ENCODE measurements around the gene CYP2C18.
"Not testable (repeated sequence)": the region's sequence is repeated elsewhere in the genome, so short reads cannot be mapped to it uniquely, and the experiment has no call there.

The CYP2C18 gene

DNA sequence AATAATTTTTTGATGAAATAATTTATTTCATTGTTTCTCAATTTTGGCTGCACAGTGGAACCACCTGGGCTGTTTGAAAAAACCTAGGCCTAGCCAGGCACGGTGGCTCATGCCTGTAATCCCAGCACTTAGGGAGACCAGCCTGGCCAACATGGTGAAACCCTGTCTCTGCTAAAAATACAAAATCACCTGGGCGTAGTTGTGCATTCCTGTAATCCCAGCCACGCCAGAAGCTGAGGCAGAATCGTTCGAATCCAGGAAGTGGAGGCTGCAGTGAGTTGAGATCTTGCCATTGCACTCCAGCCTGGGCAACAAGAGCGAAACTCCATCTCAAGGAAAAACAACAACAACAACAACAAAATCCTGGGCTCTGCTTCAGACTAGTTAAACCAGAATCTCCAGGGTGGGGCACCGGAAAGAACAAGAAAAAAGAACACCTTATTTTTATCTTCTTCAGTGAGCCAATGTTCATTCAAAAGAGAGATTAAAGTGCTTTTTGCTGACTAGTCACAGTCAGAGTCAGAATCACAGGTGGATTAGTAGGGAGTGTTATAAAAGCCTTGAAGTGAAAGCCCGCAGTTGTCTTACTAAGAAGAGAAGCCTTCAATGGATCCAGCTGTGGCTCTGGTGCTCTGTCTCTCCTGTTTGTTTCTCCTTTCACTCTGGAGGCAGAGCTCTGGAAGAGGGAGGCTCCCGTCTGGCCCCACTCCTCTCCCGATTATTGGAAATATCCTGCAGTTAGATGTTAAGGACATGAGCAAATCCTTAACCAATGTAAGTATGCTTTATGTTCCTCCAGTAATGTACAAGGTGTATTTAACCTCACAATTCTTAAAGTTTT lies at the start of gene CYP2C18:
CYP2C18 (plus strand) TSS at position 516 of the 841 bp plus-strand sequence; CDS start at position 607, 91 bp downstream.
- DNase-seq (ENCODE audit: low spot score) = no peak

DNA sequence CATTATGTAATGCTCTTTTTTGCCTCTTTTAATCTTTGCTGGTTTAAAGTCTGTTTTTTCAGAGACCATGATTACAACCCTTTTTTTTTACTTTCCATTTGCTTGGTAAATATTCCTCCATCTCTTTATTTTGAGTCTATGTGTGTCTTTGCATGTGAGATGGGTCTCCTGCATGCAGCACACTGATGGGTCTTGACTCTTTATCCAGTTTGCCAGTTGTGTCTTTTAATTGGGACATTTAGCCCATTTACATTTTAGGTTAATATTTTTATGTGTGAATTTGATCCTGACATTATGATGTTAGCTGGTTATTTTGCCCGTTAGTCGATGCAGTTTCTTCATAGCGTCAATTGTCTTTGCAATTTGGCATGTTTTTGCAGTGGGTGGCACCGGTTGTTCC lies 45.4 kb upstream of the CYP2C18 start:
- not testable (repeated sequence) for DNase-seq (ENCODE audit: low spot score)

DNA sequence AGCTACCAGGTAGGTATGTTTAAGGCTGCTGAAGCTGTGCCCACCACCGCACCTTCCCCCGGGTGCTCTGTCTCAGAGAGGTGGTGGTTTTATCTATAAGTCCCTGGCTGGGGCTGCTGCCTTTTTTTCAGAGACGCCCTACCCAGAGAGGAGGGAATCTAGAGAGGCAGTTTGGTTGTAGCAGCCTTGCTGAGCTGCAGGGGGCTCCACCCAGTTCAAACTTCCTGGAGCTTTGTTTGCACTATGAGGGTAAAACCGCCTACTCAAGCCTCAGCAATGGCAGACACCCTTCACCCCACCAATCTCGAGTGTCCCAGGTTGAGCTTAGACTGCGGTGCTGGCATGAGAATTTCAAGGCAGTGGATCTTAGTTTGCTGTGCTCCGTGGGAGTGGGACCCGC lies 43.6 kb upstream of the CYP2C18 start:
- no peak for DNase-seq (ENCODE audit: low spot score)

DNA sequence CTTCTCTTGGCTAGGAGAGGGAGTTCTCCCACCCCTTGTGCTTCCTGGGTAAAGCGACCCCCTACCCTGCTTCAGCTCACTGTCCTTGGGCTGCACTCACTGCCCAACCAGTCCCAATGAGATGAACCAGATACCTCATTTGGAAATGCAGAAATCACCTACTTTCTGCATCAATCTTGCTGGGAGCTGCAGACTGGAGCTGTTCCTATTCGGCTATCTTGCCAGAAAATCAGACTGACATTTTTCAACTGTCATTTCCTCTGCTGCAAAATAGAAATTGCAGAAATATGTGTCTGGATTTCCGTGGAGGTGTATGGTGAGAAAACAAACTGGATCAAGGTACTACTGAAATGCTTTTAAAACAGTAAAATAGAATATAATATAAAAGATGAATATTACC lies 43.0 kb upstream of the CYP2C18 start:
- no peak for DNase-seq (ENCODE audit: low spot score)

DNA sequence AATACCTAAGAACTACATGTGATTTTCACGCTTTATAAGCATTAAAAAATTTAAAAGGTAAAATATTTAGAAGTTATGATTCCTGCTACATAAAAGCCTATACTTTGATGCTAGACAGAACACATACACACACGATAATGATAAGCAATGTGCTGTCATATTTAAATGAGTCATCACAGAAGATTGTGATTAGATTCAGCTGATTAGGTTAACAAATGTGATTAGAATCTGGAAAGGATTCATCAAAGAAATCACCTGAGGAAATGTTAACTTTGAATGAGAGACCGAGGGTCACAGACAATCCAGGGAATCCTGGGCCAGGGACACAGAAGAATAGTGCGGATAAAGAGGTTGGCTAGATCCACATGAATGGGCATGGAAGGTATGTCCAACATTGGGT lies 42.0 kb upstream of the CYP2C18 start:
- no peak for DNase-seq (ENCODE audit: low spot score)

DNA sequence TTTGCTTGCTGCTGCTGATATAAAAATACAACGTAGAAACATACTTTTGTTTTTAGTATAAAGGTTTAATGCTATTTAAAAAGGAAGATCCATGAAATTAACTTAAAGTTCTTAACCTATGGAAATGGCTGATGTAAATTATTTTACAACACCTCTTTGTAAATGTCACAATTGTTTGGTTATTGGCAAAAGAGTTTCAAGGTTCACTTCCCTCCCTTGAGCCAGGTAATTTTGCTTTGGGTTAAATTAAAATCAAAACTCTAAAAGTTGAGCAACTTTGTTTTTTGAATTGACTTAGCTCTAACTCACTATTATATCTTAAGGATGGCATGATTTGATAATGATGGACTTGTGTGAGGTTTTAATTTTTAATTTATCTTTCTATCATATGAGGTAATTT lies 39.2 kb upstream of the CYP2C18 start:
- no peak for DNase-seq (ENCODE audit: low spot score)

DNA sequence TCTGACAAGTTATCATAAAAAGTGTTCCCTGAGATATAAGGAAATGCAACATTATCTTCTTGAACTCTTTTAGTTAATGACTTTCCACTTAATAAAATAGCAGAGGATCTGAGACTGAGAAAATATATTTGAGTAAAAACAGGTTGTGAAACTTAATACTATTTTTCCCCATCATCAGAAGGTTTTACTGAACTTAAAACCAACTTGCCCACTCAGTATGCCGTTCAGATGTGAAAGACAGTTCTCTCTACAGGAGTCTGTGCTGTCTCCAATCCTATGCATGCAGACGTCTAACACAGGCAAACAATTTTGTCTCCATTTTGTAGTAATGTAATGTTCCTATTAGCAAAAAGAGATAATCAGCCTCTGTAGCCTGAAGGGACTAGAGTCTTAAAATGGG lies 38.2 kb upstream of the CYP2C18 start:
- no peak for DNase-seq (ENCODE audit: low spot score)

DNA sequence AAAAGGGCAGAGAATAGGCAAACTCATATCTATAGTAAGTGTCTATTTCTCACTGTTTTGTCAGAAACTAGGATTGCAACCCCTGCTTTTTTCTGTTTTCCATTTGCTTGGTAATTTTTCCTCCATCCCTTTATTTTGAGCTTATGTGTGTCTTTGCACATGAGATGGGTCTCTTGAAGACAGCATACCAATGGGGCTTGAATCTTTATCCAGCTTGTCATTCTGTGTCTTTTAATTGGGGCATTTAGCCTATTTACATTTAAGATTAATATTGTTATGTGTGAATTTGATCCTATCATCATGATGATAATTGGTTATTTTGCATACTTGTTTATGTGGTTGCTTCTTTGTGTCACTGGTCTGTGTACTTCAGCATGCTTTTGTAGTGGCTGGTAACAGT lies 28.3 kb upstream of the CYP2C18 start:
- DNase-seq (ENCODE audit: low spot score) = not testable (repeated sequence)

DNA sequence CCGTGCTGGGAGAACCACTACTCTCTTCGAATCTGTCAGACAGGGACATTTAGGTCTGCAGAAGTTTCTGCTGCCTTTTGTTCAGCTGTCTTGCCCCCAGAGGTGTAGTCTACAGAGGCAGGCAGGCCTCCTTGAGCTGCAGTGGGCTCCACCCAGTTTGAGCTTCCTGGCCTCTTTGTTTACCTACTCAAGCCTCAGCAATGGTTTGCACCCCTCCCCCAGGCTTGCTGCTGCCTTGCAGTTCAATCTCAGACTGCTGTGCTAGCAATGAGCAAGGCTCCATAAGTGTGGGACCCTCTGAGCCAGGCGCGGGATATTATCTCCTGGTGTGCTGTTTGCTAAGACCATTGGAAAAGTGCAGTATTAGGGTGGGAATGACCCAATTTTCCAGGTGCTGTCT lies 20.5 kb upstream of the CYP2C18 start:
- DNase-seq (ENCODE audit: low spot score) = not testable (repeated sequence)

DNA sequence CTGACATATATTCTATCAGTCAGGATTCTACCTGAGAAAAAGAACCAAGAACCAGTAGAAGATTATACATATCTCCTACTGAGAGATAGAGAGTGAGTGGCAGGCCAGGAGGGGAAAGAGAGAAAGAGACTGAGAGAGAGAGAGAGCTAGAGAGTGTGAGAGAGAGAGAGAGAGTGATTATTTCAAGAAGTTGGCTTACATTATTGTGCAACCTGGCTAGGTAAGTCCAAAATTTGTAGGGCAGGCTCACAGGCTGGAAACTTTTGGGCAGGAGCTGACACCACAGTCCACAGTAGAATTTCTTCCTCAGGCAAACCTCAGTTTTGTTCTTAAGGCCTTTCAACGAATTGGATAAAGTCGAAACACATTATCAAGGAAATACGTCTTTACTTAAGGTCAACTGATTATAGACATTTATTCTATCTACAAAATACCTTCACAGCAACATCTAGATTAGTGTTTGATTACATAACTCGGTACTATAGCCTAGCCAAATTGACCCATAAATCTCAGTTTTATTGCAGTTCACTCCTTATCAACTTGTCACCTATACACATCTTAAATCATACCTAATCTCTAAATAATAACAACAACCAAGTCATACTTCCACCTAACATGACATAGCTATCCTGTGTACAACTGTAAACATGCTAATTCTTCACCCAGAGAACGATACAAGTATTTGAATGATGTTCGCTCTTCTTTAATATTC lies 17.0 kb upstream of the CYP2C18 start:
- DNase-seq (ENCODE audit: low spot score) = no peak

DNA sequence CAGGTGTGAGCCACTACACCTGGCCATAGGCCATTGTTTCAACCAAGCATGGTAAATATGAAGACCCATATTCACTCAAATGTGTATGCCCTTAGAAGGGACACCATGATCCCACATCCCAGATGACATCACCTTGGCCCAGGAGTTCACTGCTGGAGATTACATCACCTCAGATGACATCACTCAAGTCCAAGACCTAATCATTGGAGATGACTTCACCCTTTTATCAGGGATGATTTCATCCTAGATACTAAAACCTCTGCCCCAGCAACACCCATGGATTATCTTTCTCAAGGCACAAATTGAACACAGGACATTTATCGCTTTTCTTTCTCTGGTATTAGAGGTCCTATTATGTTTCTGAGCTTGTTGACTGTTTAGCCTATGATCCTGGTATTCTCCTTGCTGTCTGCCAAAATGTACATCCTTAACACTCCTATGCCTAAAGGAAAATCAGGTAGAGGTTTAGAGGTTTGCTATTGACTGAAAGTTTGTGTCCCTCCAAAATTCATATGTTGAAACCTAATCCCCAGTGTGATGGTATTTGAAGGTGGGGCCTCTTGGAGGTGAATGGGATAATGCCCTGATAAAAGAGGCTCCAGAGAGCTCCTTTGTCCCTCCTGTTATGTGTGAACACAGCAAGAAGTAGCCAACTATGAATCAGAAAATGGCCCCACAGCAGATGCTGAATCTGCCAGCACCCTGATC lies 9.8 kb upstream of the CYP2C18 start:
- DNase-seq (ENCODE audit: low spot score) = no peak

DNA sequence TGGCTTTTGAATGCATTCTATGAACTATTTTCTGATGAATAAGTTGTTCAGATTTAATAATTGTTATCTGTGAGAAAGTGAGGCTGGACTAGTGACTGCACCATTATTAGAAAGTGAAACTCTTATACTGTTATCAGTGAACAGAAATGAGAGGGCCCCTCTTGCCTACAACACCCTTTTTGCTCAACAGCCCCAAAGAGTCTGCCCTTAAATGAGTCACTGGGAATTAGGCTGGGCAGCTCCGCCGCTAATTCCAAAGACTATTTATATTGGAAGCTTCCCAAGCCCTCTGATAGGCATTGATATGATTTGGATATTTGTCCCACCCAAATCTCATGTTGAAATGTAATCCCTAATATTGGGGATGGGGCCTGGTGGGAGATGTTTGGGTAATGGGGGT lies 7.0 kb upstream of the CYP2C18 start:
- no peak for DNase-seq (ENCODE audit: low spot score)

DNA sequence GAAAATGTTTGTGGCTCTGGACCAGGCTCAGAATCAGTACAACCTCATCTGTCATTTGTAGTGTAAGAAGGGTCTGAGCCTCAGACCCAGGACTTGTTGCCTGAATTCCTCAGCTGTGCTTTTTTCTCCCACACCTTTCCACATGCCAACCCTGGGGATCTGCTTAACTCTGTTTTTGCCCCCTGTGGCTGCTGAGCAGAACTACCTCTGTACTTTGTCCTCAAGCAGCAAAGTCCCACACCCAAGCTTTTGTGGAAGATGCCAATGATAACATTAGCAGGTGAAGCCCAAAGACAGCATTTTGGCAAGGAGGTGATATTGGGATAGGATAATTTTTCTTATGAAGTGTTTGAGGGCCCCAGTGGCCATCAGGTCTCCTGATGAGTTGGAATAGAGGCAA lies 5.8 kb upstream of the CYP2C18 start:
- peak; percentile 23 for DNase-seq (ENCODE audit: low spot score)

DNA sequence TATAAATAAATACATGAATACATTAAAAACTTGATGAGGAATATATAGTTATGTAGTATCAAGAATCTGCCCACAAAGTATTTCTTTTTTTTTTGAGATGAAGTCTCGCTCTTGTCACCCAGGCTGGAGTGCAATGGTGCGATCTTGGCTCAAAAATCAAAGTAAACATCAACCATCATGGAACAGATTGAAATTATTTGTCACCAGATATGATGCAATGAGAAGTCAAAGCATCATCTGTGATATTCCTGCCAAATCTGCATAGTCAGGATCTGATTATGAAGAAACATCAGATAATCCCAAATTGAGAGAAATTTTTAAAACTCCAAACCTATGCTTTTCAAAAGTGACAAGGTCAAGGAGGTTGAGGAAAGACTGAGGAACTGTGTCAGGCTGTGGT lies 5.1 kb upstream of the CYP2C18 start:
- no peak for DNase-seq (ENCODE audit: low spot score)

DNA sequence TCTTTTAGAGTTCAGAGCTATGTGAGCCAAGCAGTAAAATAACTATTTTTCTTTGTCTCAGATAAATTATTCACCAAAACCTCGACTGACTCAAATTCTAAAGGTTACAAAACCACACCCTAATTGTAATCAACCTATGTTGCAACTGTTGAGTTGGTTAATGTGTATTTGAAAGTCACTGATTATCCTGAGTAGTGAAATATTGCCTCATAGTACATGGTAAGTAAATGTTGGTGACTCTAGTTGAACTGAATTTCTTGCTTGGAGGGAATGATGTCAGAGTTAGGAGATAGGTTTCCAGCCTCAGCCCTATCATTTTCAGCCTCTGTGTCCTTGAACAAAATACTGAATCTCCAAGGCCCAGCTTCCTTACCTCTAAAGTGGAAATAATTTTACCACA lies 3.0 kb upstream of the CYP2C18 start:
- DNase-seq (ENCODE audit: low spot score) = no peak

DNA sequence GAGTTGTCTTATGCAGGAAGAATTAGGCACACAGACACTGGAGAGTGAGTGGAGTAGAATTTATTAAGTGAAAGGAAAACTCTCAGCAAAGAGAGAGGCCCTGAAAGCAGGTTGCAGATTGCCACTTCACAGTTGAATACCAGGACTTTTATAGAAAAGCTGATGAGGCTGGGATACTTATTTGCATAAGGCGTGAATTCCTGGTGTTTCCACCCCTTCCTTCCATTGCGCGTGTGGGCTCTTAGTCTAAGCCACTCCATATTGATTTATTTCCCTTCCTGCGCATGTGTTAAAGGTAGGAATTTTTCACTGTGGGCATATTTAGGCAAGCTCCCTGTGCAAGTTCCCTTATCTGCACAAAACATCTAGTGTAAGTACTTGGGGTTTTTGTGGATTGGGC lies 893 bp upstream of the CYP2C18 start:
- not testable (repeated sequence) for DNase-seq (ENCODE audit: low spot score)

DNA sequence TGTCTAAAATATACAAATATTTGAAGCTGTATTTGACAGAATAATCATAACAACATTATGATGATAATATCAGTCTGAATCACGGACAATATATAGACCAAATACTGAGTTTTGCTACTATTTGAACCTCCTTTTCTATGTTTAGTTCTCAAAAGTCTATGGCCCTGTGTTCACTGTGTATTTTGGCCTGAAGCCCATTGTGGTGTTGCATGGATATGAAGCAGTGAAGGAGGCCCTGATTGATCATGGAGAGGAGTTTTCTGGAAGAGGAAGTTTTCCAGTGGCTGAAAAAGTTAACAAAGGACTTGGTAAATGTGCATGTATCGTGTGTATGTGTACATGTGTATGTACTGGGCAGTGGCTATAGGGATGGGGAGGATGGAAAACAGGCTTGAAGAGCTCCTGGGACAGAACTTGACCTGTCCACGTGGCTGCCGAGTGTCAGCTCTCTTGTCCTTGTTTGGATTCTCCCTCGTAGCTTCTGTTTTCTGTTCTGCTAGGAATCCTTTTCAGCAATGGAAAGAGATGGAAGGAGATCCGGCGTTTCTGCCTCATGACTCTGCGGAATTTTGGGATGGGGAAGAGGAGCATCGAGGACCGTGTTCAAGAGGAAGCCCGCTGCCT lies 4.2 kb downstream of the CYP2C18 start:
- no peak for DNase-seq (ENCODE audit: low spot score)

DNA sequence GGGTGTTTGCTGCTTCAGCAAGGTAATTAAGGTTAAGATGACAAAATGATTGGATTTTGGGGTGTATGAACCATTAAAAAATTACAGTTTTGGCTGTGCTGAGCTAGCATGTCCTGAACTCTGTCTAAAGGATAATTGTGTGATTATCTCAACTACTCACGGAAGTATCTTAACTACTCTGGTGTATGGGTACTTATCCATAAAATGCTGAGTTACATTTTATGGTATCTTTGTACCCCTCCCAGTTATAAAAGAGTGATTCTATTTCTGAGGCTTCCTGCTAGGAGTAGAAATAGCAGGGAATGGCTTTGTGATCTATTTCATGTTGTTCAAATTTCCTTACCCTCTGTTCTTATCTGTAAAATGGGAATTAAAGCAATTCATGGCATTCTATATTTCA lies 22.6 kb downstream of the CYP2C18 start:
- DNase-seq (ENCODE audit: low spot score) = no peak

DNA sequence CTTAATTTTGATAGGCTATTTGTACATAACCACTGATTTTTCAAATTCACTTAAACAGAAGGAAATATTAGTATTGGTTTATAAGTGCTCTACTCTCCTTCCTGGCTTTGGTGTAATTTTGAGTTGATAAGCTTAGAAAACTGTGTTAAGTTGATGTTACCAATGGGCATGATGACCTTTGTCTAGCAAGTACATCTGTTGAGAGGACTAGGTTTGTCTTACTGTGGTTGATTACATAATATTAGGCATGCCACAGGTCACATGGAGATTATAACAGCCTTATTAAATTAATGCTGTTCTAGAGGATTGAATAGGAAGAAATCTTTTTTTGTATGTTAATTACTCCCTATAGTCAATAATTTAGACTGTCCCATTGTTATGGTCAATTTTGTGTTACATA lies 27.0 kb downstream of the CYP2C18 start:
- no peak for DNase-seq (ENCODE audit: low spot score)

DNA sequence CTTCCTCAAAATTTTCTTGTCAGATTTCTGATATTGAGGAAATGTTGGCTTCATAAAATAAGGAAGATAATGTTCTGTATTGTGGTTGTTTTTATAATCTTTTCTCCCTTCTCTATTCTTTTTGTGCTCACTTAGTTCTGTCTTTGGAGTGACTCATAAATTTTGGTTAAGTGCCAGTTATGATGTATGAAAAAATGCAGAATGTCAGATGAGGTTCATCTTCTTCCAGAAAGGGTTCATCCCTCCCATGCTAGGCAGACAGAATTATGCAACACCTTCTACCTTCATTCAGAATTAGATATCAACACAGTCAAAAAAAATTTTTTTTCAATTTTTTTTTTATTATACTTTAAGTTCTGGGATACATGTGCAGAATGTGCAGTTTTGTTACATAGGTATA lies 42.3 kb downstream of the CYP2C18 start:
- DNase-seq (ENCODE audit: low spot score) = no peak

DNA sequence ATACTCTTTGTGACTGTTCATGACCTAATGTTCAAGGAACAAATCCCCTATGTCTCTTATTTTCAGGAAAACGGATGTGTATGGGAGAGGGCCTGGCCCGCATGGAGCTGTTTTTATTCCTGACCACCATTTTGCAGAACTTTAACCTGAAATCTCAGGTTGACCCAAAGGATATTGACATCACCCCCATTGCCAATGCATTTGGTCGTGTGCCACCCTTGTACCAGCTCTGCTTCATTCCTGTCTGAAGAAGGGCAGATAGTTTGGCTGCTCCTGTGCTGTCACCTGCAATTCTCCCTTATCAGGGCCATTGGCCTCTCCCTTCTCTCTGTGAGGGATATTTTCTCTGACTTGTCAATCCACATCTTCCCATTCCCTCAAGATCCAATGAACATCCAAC lies 51.7 kb downstream of the CYP2C18 start:
- DNase-seq (ENCODE audit: low spot score) = no peak

DNA sequence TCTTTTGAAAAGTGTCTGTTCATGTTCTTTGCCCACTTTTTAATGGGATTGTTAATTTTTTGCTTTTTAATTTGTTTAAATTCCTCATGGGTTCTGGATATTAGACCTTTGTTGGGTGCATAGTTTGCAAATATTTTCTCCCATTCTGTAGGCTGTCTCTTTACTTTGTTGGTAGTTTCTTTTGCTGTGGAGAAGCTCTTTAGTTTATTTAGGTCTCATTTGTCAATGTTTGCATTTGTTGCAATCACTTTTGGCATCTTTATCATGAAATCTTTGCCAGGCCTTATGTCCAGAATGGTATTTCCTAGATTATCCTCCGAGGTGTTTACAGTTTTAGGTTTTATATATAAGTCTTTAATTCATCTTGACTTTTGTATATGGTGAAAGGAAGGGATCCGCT lies 55.1 kb downstream of the CYP2C18 start:
- DNase-seq (ENCODE audit: low spot score) = no peak

DNA sequence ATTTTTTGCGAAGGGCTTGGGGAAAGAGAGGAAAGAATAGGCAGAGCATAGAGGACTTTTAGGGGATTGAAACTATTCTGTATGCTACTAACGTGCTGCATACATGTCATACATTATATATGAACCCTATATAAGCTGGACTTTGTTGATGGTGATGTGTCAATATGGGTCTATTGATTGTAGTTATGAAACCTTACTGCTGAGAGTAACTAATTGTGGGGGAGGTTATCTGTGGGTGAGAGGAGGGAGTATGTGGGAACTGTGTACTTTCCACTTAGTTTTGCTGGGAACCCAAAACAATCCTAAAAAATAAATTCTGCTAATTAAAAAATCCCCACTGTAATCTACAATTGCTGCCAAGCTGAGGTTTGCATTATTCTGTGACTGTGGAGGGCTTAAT lies 63.6 kb downstream of the CYP2C18 start:
- DNase-seq (ENCODE audit: low spot score) = no peak
